Measurements from ENCODE around the gene CGB1. TPM values are rescaled to one million over a fixed set of nuclear protein-coding genes. Genes with fewer than 3 reads are reported as not detected.
"Not testable (repeated sequence)": the region's sequence is repeated elsewhere in the genome, so short reads cannot be mapped to it uniquely, and the experiment has no call there.

CGB1 gene
- not detected for total RNA-seq

GRCh38 chr19:49036815-49037214 lies at the start of gene CGB1:
CGB1 (minus strand) TSS chr19:49036895; CDS start chr19:49036711, 184 bp downstream.
- H3K4me3 ChIP-seq; DNase-seq; H3K27me3 ChIP-seq; ATAC-seq; H3K4me1 ChIP-seq; intact Hi-C loops (cut with DNase I); H3K27ac ChIP-seq; H3K36me3 ChIP-seq (replicated peaks in 1 of 2; ENCODE audit: insufficient read depth in 1 of 2, low read depth in 2 of 2); H3K9me3 ChIP-seq: not testable (repeated sequence)
- TF ChIP-seq CTCF (IDR thresholded peaks at IDR 0.05) = peak in 1 of 7 experiments; percentile 9
- WGBS, 2 donors = 53 to 57% methylated on average over 17 to 18 of the region's 18 CpGs

- no peak for TF ChIP-seq POLR2A (IDR thresholded peaks at IDR 0.05)
- TF ChIP-seq CTCF (IDR thresholded peaks at IDR 0.05) = no peak
- no peaks in the 10 kb centered on the region for H3K9me3 ChIP-seq
- no peaks in the 10 kb centered on the region for H3K27me3 ChIP-seq
- H3K36me3 ChIP-seq (replicated peaks in 1 of 2; ENCODE audit: insufficient read depth in 1 of 2, low read depth in 2 of 2) = peaks cover 7 to 13% of the 10 kb centered on the region in 2 donors
- intact Hi-C loops (cut with DNase I) = no loop called here
- peaks cover 49% of the 10 kb centered on the region for H3K4me1 ChIP-seq
- ATAC-seq (no peak), DNase-seq (no peak)
- H3K4me3 ChIP-seq = peak overlapping the region; percentile 50 to 71
- WGBS, 2 donors = 11 to 14% methylated on average over 11 of the region's 11 CpGs
- peak overlapping the region in 2 of 4 donors; percentile 79 to 84 for H3K27ac ChIP-seq
These were observed 49.6 kb upstream of the CGB1 start for GRCh38 chr19:49086296-49086695.

- ATAC-seq (no peak), DNase-seq (no peak)
- H3K27me3 ChIP-seq = no peaks in the 10 kb centered on the region
- peaks cover 7 to 11% of the 10 kb centered on the region in 2 donors for H3K36me3 ChIP-seq (replicated peaks in 1 of 2; ENCODE audit: insufficient read depth in 1 of 2, low read depth in 2 of 2)
- intact Hi-C loops (cut with DNase I) = no loop called here
- 1% methylated on average over 14 of the region's 14 CpGs for WGBS, 2 donors
- peak overlapping the region in 3 of 4 donors; percentile 79 to 84 (median 84) for H3K27ac ChIP-seq
- H3K4me1 ChIP-seq = peaks cover 49% of the 10 kb centered on the region
- no peak for TF ChIP-seq CTCF (IDR thresholded peaks at IDR 0.05)
- no peak for TF ChIP-seq POLR2A (IDR thresholded peaks at IDR 0.05)
- no peaks in the 10 kb centered on the region for H3K9me3 ChIP-seq
- peak overlapping the region; percentile 50 to 71 for H3K4me3 ChIP-seq
These were observed 49.2 kb upstream of the CGB1 start for GRCh38 chr19:49085868-49086232.

GRCh38 chr19:49085020-49085867 lies 48.5 kb upstream of the CGB1 start, which contains the start of gene SNRNP70:
SNRNP70 (plus strand) TSS chr19:49085451; CDS start chr19:49086415, 964 bp downstream.
- no peaks in the 10 kb centered on the region for H3K9me3 ChIP-seq
- H3K36me3 ChIP-seq (replicated peaks in 1 of 2; ENCODE audit: insufficient read depth in 1 of 2, low read depth in 2 of 2) = peaks cover 2 to 7% of the 10 kb centered on the region in 2 donors
- no peaks in the 10 kb centered on the region for H3K27me3 ChIP-seq
- peaks cover 49% of the 10 kb centered on the region for H3K4me1 ChIP-seq
- WGBS, 2 donors = 0 to 1% methylated on average over 27 to 86 of the region's 89 CpGs
- H3K27ac ChIP-seq = peak within 1 kb of the TSS; percentile 75 to 84 (median 82)
- DNase-seq (peak; percentile 99 to 100 (median 100)), ATAC-seq (peak; percentile 98)
- intact Hi-C loops (cut with DNase I) = no loop called here
- TF ChIP-seq POLR2A (IDR thresholded peaks at IDR 0.05) = peak; percentile 81 to 95 (median 93)
- TF ChIP-seq CTCF (IDR thresholded peaks at IDR 0.05) = peak in 2 of 7 experiments; percentile 12 to 21
- H3K4me3 ChIP-seq = peak within 1 kb of the TSS; percentile 50 to 71
